T-cell (primary cell): ENCODE measurements around the gene SWT1. TPM values are rescaled to one million over a fixed set of nuclear protein-coding genes. Genes with fewer than 3 reads are reported as not detected.
A peak's percentile ranks its signal among the peaks of the same experiment; 100 is the strongest.
"Not testable (repeated sequence)": the region's sequence is repeated elsewhere in the genome, so short reads cannot be mapped to it uniquely, and the experiment has no call there.

Experiments used
- ATAC-seq, 4 experiments: fragments of 200-7000 bp in 3 of 4; fragments of 150-1000 bp in 1 of 4; cut with Tn5 transposase; replicated peaks in 1 of 4; 1 replicate in 3 of 4; 2 replicates in 1 of 4; pipeline ENCODE4 v1.10.0; 2021; ENCODE audit warnings: moderate library complexity in 3 of 4, mild to moderate bottlenecking in 2 of 4, moderate number of reproducible peaks in 1 of 4
- CTCF ChIA-PET, 2 donors: fragments of 300-600 bp; sonication (Branson Sonifier 250); formaldehyde crosslinking; loops; one replicate each; lab custom pipeline; 2022; ENCODE audit warnings: antibody characterized with exemption in 2 of 2; lab: Charles Lee
- POLR2A ChIA-PET, 2 donors: fragments of 300-600 bp; sonication (Branson Sonifier 250); formaldehyde crosslinking; loops; one replicate each; lab custom pipeline; 2022; ENCODE audit warnings: antibody characterized with exemption in 2 of 2; lab: Charles Lee
- DNase-seq, 35 experiments: peaks; one replicate each; pipeline versions ENCODE4 v3.0.0 to v3.0.0-alpha.2; 2013 to 2023
- H3K27ac ChIP-seq: one replicate; pipeline ENCODE4 v1.5.1; 2013; ENCODE audit warnings: low read length
- H3K27me3 ChIP-seq, 2 experiments: replicated peaks in 1 of 2; 1 replicate in 1 of 2; 2 replicates in 1 of 2; pipeline versions ENCODE4 v1.6.1 to v1.7.0; 2013; ENCODE audit warnings: low read length in 1 of 2, mixed read lengths in 1 of 2; ENCODE audit not compliant: control insufficient read depth in 2 of 2, insufficient read depth in 2 of 2; ENCODE audit errors: extremely low read depth in 1 of 2
- H3K36me3 ChIP-seq, 2 donors: 1 replicate in 1 of 2; 2 replicates in 1 of 2; pipeline versions ENCODE4 v1.6.1 to v1.7.0; 2013; ENCODE audit warnings: low read length in 1 of 2; ENCODE audit not compliant: control insufficient read depth in 2 of 2, insufficient read depth in 1 of 2; ENCODE audit errors: extremely low read depth in 1 of 2
- H3K4me1 ChIP-seq, 2 experiments: 1 replicate in 1 of 2; 2 replicates in 1 of 2; pipeline versions ENCODE4 v1.6.1 to v1.7.0; 2013; ENCODE audit warnings: low read length in 2 of 2, mixed read lengths in 1 of 2; ENCODE audit not compliant: insufficient read depth in 2 of 2, control insufficient read depth in 1 of 2; ENCODE audit errors: extremely low read depth in 1 of 2
- H3K4me3 ChIP-seq, 2 donors: 1 replicate in 1 of 2; 2 replicates in 1 of 2; pipeline versions ENCODE4 v1.5.1 to v1.7.0; 2013; ENCODE audit warnings: mild to moderate bottlenecking in 2 of 2, low read length in 1 of 2, moderate library complexity in 1 of 2; ENCODE audit not compliant: control insufficient read depth in 1 of 2; ENCODE audit errors: extremely low read depth in 1 of 2
- H3K9me3 ChIP-seq: 2 replicates; pipeline ENCODE4 v1.7.0; 2013
- H3K27ac Mint-ChIP-seq, 2 donors: one replicate each; pipeline ENCODE4 v1.8.0; 2020 to 2021; ENCODE audit warnings: mild to moderate bottlenecking in 2 of 2, mixed read lengths in 2 of 2
- H3K27me3 Mint-ChIP-seq, 2 donors: one replicate each; pipeline ENCODE4 v1.8.0; 2021 to 2022; ENCODE audit warnings: mixed read lengths in 2 of 2
- H3K36me3 Mint-ChIP-seq: one replicate; pipeline ENCODE4 v1.8.0; 2021; ENCODE audit warnings: mixed read lengths
- H3K4me1 Mint-ChIP-seq, 3 donors: one replicate each; pipeline ENCODE4 v1.8.0; 2020 to 2022; ENCODE audit warnings: mixed read lengths in 3 of 3, mild to moderate bottlenecking in 1 of 3
- H3K4me3 Mint-ChIP-seq, 3 donors: one replicate each; pipeline ENCODE4 v1.8.0; 2020 to 2022; ENCODE audit warnings: mild to moderate bottlenecking in 3 of 3, mixed read lengths in 3 of 3, moderate library complexity in 3 of 3
- H3K9me3 Mint-ChIP-seq, 3 donors: one replicate each; pipeline ENCODE4 v1.8.0; 2020 to 2022; ENCODE audit warnings: mixed read lengths in 3 of 3
- WGBS: methylation state at CpG from one replicate; pipeline ENCODE4 v1.1.5; 2013; ENCODE audit warnings: missing lambda C conversion rate; ENCODE audit not compliant: insufficient coverage; 5-methylcytosine and 5-hydroxymethylcytosine counted together
- total RNA-seq, 35 experiments: library from RNA in 6 of 35; stranded (reverse) in 6 of 35; fragments of 120-200 nt in 1 of 35; gene quantifications; one replicate each; pipeline versions ENCODE4 v1.2.1 to v1.2.4 and lab custom pipeline; 2013 to 2026

Gene SWT1
- total RNA-seq, 5 donors from 2014 or later (not counting 1 experiment from before 2014, with no cell fraction given) = 6.4 to 9.8 (median 8.5) TPM

- H3K9me3 ChIP-seq, H3K27ac Mint-ChIP-seq, H3K27me3 ChIP-seq, DNase-seq, ATAC-seq, H3K27me3 Mint-ChIP-seq, H3K27ac ChIP-seq, H3K9me3 Mint-ChIP-seq, H3K4me3 Mint-ChIP-seq, POLR2A ChIA-PET, CTCF ChIA-PET, H3K4me1 ChIP-seq, H3K4me3 ChIP-seq, H3K36me3 ChIP-seq: not testable (repeated sequence)
- Mint-ChIP-seq H3K36me3 (peaks cover 11% of the 10 kb centered on the region), H3K4me1 (peaks cover 20 to 30% (median 26%) of the 10 kb centered on the region in 3 donors)
- WGBS = no CpG with 5 or more reads among the region's 6 CpGs
Measured at GRCh38 chr1:185255595-185255994, 98.6 kb downstream of the SWT1 start.

- H3K27ac ChIP-seq, ATAC-seq, H3K4me1 ChIP-seq, CTCF ChIA-PET, DNase-seq, POLR2A ChIA-PET, H3K9me3 Mint-ChIP-seq, H3K4me3 ChIP-seq, H3K36me3 ChIP-seq, H3K27me3 ChIP-seq, H3K9me3 ChIP-seq, H3K27me3 Mint-ChIP-seq: not testable (repeated sequence)
- WGBS = 80% methylated on average over 2 of the region's 32 CpGs
- peak overlapping the region; percentile 43 to 64 (median 62) for H3K4me3 Mint-ChIP-seq
- peak overlapping the region; percentile 78 to 87 for H3K27ac Mint-ChIP-seq
- H3K4me1 Mint-ChIP-seq = peaks cover 20 to 30% (median 24%) of the 10 kb centered on the region in 3 donors
- peaks cover 19% of the 10 kb centered on the region for H3K36me3 Mint-ChIP-seq
Measured at GRCh38 chr1:185257116-185257949, 100.4 kb downstream of the SWT1 start.

- POLR2A ChIA-PET = no interaction called here
- H3K4me3 Mint-ChIP-seq = peak overlapping the region in 2 of 3 donors; percentile 62 to 64
Measured at GRCh38 chr1:185257950-185258208, 100.9 kb downstream of the SWT1 start.

GRCh38 chr1:185258676-185259075 is 101.7 kb downstream of the SWT1 start:
- Histone ChIP-seq H3K4me1 (peaks cover 0 to 3% of the 10 kb centered on the region in 2 experiments), H3K27me3 (no peaks in the 10 kb centered on the region), H3K27ac (no peak overlapping the region), H3K9me3 (no peaks in the 10 kb centered on the region), H3K4me3 (no peak overlapping the region), H3K36me3 (no peaks in the 10 kb centered on the region)
- WGBS = 100% methylated on average over 1 of the region's 1 CpG
- POLR2A ChIA-PET = no interaction called here
- Mint-ChIP-seq H3K27me3 (no peaks in the 10 kb centered on the region), H3K36me3 (peaks cover 19% of the 10 kb centered on the region), H3K27ac (peak overlapping the region in 1 of 2 donors; percentile 8), H3K9me3 (peaks cover 0 to 4% (median 4%) of the 10 kb centered on the region in 3 donors), H3K4me3 (peak overlapping the region in 1 of 3 donors; percentile 62), H3K4me1 (peaks cover 20 to 30% (median 24%) of the 10 kb centered on the region in 3 donors)
- CTCF ChIA-PET = no interaction called here
- no peak for DNase-seq
- no peak for ATAC-seq

More at GRCh38 chr1:185257950-185258208, 100.9 kb downstream of the SWT1 start:
- no peaks in the 10 kb centered on the region for H3K36me3 ChIP-seq
- DNase-seq (no peak), ATAC-seq (no peak)
- Mint-ChIP-seq H3K27me3 (no peaks in the 10 kb centered on the region), H3K36me3 (peaks cover 19% of the 10 kb centered on the region), H3K27ac (peak overlapping the region; percentile 34 to 58), H3K9me3 (peaks cover 0 to 4% (median 4%) of the 10 kb centered on the region in 3 donors), H3K4me1 (peaks cover 20 to 30% (median 24%) of the 10 kb centered on the region in 3 donors)
- no peaks in the 10 kb centered on the region for H3K9me3 ChIP-seq
- WGBS = no CpG with 5 or more reads among the region's 2 CpGs
- no peak overlapping the region for H3K4me3 ChIP-seq
- peaks cover 0 to 3% of the 10 kb centered on the region in 2 experiments for H3K4me1 ChIP-seq
- H3K27ac ChIP-seq = no peak overlapping the region
- CTCF ChIA-PET = no interaction called here
- no peaks in the 10 kb centered on the region for H3K27me3 ChIP-seq

GRCh38 chr1:185260611-185261010 is 103.6 kb downstream of the SWT1 start:
- Mint-ChIP-seq H3K27ac (no peak overlapping the region), H3K9me3 (peaks cover 0 to 4% (median 0%) of the 10 kb centered on the region in 3 donors), H3K4me1 (peaks cover 20 to 30% (median 24%) of the 10 kb centered on the region in 3 donors), H3K36me3 (peaks cover 19% of the 10 kb centered on the region), H3K27me3 (no peaks in the 10 kb centered on the region), H3K4me3 (no peak overlapping the region)
- H3K27me3 ChIP-seq = no peaks in the 10 kb centered on the region
- H3K4me1 ChIP-seq = peaks cover 0 to 3% of the 10 kb centered on the region in 2 experiments
- DNase-seq (no peak), ATAC-seq (no peak)
- H3K36me3 ChIP-seq = no peaks in the 10 kb centered on the region
- POLR2A ChIA-PET = interaction anchor here in 1 of 2 donors (0.6 kb wide), 1 partner anchor 78 kb away, joined by 15 read pairs; no protein-coding TSS in a partner anchor
- no peaks in the 10 kb centered on the region for H3K9me3 ChIP-seq
- CTCF ChIA-PET = no interaction called here
- H3K27ac ChIP-seq = no peak overlapping the region
- no peak overlapping the region for H3K4me3 ChIP-seq
- no CpG with 5 or more reads among the region's 1 CpG for WGBS

- WGBS = no CpG with 5 or more reads among the region's 1 CpG
- Mint-ChIP-seq H3K36me3 (peaks cover 19% of the 10 kb centered on the region), H3K4me3 (no peak overlapping the region), H3K9me3 (peaks cover 0 to 4% (median 0%) of the 10 kb centered on the region in 3 donors), H3K27ac (no peak overlapping the region), H3K27me3 (no peaks in the 10 kb centered on the region), H3K4me1 (peaks cover 15 to 25% (median 19%) of the 10 kb centered on the region in 3 donors)
- Histone ChIP-seq H3K4me1 (peaks cover 0 to 3% of the 10 kb centered on the region in 2 experiments), H3K27ac (no peak overlapping the region), H3K4me3 (no peak overlapping the region), H3K36me3 (no peaks in the 10 kb centered on the region), H3K27me3 (no peaks in the 10 kb centered on the region), H3K9me3 (no peaks in the 10 kb centered on the region)
- no peak for ATAC-seq
- DNase-seq = no peak
- ChIA-PET POLR2A (no interaction called here), CTCF (no interaction called here)
Measured at GRCh38 chr1:185262151-185262550, 105.2 kb downstream of the SWT1 start.
